DND-41 (cell line): Measurements from ENCODE around the gene EGFL6.

ENCODE experiments used
- EZH2 ChIP-seq: IDR thresholded peaks from 3 replicates; pipeline ENCODE4 v1.6.1; 2012; ENCODE audit warnings: borderline replicate concordance, low read depth, mild to moderate bottlenecking, moderate library complexity, low read length, inconsistent platforms; ENCODE audit not compliant: severe bottlenecking
- TF ChIP-seq, protein P1 (sequence below): IDR thresholded peaks from 2 replicates; pipeline ENCODE4 v1.5.1; 2012; ENCODE audit warnings: borderline replicate concordance, low read length, moderate library complexity, mild to moderate bottlenecking; ENCODE audit not compliant: poor library complexity, severe bottlenecking; ENCODE audit errors: extremely low read depth

DNA sequence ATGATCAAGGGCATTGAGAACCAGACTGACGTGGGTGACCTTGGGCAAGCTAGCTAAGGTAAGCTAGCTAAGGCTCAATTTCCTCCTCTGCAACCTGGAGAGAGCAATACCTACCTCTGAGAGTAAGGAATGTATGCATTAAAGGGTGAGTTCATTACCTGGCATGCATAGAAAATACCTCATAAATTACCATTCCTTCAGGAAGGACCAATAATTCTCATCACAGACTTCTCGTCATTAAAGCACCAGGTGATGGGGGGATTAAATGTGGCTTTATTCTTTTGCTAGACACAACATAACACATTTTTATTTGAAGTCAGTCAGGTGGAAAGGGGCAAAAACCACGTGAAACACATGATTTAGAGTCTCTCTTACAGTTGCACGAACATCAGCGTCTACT, 21.5 kb downstream of the EGFL6 start:
- TF ChIP-seq, protein P1, sequence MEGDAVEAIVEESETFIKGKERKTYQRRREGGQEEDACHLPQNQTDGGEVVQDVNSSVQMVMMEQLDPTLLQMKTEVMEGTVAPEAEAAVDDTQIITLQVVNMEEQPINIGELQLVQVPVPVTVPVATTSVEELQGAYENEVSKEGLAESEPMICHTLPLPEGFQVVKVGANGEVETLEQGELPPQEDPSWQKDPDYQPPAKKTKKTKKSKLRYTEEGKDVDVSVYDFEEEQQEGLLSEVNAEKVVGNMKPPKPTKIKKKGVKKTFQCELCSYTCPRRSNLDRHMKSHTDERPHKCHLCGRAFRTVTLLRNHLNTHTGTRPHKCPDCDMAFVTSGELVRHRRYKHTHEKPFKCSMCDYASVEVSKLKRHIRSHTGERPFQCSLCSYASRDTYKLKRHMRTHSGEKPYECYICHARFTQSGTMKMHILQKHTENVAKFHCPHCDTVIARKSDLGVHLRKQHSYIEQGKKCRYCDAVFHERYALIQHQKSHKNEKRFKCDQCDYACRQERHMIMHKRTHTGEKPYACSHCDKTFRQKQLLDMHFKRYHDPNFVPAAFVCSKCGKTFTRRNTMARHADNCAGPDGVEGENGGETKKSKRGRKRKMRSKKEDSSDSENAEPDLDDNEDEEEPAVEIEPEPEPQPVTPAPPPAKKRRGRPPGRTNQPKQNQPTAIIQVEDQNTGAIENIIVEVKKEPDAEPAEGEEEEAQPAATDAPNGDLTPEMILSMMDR: no peak
- TF ChIP-seq EZH2: no peak
